ENCODE results near the gene TSPAN5.

The TSPAN5 gene

DNA sequence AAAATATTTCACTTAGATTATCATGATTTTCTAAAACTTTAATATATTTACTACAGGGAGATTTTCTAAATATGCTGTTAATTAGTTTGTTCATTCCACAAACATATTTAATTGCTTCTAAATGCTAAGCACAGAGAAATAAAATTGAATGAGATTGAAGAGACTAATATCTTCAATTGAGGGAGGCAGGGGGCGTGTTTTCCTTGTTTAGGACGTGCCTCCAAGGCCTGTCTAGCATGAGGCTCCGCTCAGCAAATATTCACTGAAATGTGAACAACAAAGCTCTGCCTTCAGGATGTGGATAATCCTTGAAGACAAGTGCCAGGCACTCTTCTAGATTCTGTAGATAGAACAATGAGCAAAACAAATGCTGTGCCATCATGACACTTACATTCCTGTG, 98.1 kb downstream of the TSPAN5 start:
- TF ChIP-seq, protein P1, sequence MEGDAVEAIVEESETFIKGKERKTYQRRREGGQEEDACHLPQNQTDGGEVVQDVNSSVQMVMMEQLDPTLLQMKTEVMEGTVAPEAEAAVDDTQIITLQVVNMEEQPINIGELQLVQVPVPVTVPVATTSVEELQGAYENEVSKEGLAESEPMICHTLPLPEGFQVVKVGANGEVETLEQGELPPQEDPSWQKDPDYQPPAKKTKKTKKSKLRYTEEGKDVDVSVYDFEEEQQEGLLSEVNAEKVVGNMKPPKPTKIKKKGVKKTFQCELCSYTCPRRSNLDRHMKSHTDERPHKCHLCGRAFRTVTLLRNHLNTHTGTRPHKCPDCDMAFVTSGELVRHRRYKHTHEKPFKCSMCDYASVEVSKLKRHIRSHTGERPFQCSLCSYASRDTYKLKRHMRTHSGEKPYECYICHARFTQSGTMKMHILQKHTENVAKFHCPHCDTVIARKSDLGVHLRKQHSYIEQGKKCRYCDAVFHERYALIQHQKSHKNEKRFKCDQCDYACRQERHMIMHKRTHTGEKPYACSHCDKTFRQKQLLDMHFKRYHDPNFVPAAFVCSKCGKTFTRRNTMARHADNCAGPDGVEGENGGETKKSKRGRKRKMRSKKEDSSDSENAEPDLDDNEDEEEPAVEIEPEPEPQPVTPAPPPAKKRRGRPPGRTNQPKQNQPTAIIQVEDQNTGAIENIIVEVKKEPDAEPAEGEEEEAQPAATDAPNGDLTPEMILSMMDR (IDR thresholded peaks at IDR 0.05; ENCODE audit: borderline replicate concordance, insufficient read depth, low read depth, low read length): no peak
- H3K4me3 ChIP-seq (ENCODE audit: low read depth, low read length): no peak overlapping the region

DNA sequence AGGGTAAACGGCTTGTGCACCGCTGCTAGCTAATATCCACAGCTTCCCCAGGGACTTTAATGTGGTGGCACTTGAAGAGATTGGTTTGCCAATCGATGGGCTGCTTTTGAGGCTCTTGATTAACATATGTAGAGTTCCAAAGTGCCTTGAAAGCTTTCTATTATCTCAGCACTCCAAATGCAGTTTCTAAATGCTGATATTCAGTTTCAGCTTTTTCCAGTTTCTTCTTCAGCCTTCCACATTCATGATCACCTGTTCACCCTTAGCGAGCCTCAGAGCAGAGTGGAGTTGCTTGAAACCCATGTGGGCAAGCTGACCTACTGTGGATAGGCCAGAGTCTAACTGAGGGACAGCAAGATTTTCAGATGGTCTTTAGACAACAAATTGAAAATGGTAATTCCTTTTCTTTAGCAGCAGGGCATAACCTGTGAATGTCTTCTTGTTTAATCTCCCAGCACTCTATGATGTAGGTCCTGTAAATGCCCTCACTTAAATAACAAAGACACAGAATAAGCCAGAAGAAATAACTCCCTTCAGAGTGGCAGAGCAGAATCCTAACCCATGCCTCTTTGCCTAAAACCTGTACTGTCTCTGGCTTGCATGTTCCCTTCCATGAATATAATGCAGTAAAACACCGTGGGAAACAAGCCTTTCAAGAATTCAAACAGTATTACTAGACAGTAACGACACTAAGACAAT, 99.8 kb downstream of the TSPAN5 start:
- TF ChIP-seq, protein P1 (IDR thresholded peaks at IDR 0.05; ENCODE audit: borderline replicate concordance, insufficient read depth, low read depth, low read length): no peak
- no peak overlapping the region for H3K4me3 ChIP-seq (ENCODE audit: low read depth, low read length)

DNA sequence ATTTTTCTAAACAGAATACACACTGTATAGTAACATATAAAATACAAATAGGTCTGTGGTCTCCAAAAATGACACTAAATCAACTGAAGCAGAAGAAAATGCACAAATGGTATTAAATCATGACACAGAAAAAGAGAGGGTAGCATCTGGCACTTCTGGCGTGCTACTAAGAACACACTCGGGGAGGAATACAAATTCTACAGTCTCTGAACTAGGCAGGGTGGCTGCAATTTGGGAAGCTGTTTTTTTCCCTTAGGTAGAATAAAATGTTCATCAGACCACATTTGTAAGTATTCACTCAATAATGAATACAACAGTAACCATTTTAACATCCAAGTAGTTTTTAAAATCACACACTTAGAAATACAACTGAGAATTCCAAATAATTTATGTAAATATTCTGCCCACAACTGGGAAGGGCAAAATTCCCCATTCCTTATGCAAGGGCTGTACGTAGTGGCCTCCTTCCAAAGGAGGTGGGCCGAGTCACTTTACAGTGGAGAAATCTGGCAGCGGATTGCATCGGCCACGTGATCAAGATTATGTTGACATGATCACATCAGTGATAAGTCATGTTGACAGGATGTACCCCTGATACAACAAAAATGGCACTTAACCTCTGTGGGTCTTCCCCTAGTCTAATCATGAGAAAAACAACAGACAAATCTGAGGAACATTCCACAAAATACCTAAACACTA, 101.1 kb downstream of the TSPAN5 start:
- TF ChIP-seq, protein P1 (IDR thresholded peaks at IDR 0.05; ENCODE audit: borderline replicate concordance, insufficient read depth, low read depth, low read length): no peak
- H3K4me3 ChIP-seq (ENCODE audit: low read depth, low read length): no peak overlapping the region

DNA sequence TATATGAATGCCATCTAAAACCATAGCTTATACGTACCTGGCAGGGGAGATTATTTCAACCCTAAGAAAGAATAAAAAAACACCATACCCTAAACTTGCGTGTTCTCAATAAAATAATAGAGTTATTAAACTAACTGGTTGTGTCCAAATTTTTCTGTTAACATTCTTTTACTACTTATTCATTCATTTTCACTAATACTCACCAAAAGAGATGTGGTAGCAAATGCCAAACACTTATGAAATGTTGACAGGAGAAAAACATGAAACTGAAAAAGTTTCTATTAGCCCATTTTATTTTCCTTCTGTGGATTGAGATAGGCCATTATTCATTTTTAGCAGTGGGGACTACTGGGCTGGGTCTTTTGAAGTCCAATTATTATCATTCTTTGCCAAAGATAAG, 102.0 kb downstream of the TSPAN5 start:
- TF ChIP-seq, protein P1 (IDR thresholded peaks at IDR 0.05; ENCODE audit: borderline replicate concordance, insufficient read depth, low read depth, low read length): no peak
- H3K4me3 ChIP-seq (ENCODE audit: low read depth, low read length): no peak overlapping the region

DNA sequence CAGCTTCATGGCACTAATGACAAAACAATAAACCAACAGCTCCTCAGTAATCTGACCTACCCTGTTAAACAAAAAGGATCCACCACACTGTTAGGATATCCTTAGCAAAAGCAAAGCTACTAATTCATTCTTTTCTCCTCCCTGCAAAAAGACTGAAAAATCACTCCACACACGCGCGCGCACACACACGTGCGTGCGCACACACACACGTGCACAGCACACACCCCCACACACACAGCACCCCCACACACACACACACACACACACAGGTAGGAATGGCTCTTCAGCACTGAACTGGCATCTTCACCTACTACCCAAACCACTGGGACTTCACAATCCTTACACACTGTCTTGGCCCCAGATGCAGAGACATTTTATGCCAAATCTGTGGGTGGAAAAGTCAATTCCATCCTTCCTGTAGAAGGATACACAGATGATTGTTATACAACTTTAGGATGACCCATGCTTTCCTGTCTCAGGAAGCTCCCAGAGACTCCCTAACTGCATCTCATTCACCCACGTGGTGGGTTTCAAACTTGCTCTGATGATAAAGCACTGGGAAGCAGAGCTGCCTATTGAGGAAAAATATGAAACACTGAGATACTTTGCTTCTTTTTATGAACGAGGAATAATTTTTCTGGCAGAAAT, 102.5 kb downstream of the TSPAN5 start:
- TF ChIP-seq, protein P1 (IDR thresholded peaks at IDR 0.05; ENCODE audit: borderline replicate concordance, insufficient read depth, low read depth, low read length): no peak
- H3K4me3 ChIP-seq (ENCODE audit: low read depth, low read length): no peak overlapping the region

DNA sequence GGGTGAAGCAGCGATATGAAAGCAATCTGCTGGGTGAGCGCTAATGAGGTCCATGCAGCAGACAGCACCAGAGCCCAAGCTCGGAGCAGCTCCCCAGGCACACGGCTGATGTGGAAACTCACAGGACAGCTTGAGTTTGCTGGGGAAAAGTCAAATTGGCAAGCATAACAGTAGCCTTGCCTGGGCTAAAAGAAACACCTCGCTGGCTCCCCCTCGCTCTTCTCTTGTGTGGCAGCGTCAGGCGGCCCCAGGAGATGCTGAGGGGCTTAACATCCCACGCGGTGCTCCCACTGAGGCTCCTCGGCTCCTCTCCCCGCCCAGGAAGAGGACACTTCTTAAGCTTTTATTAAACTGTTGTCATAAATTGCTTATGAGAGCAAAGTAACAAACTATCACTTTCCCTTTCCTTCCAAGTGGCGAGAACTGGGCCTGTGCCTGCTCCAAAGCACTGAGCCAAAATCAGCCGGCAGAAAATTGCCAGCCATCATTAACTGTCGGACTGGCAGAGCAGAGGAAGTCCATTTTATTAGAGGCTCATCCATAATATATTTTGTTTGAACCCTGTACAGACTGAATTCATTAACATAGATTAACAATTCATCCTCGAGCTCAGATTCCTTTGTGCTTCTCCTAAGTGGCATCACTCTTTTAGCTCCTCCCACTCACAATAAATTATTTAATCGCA, 111.4 kb downstream of the TSPAN5 start:
- TF ChIP-seq, protein P1 (IDR thresholded peaks at IDR 0.05; ENCODE audit: borderline replicate concordance, insufficient read depth, low read depth, low read length): no peak

More for the DNA sequence above, 111.4 kb downstream of the TSPAN5 start:
- no peak overlapping the region for H3K4me3 ChIP-seq (ENCODE audit: low read depth, low read length)

Data from GM12875 (cell line).